SK-N-SH (cell line): ENCODE results near the gene MN1.

Source experiments
- CHD2 ChIP-seq: fragments of 150-350 bp; IDR thresholded peaks from 2 replicates; pipeline ENCODE4 v1.6.1; 2018; ENCODE audit warnings: low read length; ENCODE audit not compliant: partially characterized antibody
- GABPA ChIP-seq: IDR thresholded peaks from 2 replicates; pipeline ENCODE4 v1.4.0; 2012; ENCODE audit warnings: low read depth, mild to moderate bottlenecking
- RAD21 ChIP-seq: IDR thresholded peaks from 2 replicates; pipeline ENCODE4 v1.6.1; 2012; ENCODE audit warnings: mild to moderate bottlenecking, low read length
- SMC3 ChIP-seq: IDR thresholded peaks from 2 replicates; pipeline ENCODE4 v1.6.1; 2012; ENCODE audit warnings: low read depth, low read length, improper control_type of control experiment
- TAF1 ChIP-seq: IDR thresholded peaks from 2 replicates; pipeline ENCODE4 v1.6.1; 2012; ENCODE audit warnings: low read depth, mild to moderate bottlenecking, low read length, moderate library complexity, borderline replicate concordance
- YY1 ChIP-seq: IDR thresholded peaks from 2 replicates; pipeline ENCODE4 v1.4.0; 2012; ENCODE audit warnings: low read depth, mild to moderate bottlenecking
- TF ChIP-seq, protein P1 (sequence below): fragments of 200-600 bp; sonication (generic); IDR thresholded peaks from 2 replicates; pipeline ENCODE4 v1.6.1; 2017; ENCODE audit warnings: antibody characterized with exemption, mild to moderate bottlenecking, moderate library complexity
- TF ChIP-seq, protein P2 (sequence below): IDR thresholded peaks from 2 replicates; pipeline ENCODE4 v1.4.0; 2012; ENCODE audit warnings: low read depth

DNA sequence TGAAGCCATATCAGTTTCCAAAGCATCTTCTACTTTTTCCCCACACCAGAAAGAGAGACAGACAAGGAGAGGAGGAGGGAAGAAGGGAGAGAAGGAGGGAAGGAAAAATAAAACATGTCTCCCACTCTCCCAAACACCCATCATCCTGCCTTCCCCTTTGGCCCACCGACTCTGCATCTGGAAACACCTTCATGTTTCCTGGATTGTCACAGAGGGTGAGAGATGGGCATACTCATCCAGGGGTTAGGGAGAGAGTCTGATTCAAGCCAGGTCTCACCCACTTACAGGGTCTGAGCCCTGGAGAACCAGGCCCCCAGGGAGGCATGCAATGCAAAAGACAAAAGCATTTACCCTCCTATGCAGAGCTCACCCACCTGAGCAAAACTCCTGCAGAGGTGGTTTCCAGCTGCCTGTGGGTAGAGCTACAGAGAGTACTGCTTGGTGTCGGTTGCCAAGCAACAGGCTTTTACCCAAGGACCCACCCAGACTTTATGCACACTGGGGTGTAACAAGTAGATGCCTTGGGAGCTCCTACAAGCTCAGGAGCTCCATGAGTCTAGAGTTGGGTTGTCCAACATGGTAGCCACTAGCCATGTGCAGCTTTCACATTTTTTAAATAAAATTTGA lies 33.4 kb downstream of the MN1 start:
- TF ChIP-seq, protein P1, sequence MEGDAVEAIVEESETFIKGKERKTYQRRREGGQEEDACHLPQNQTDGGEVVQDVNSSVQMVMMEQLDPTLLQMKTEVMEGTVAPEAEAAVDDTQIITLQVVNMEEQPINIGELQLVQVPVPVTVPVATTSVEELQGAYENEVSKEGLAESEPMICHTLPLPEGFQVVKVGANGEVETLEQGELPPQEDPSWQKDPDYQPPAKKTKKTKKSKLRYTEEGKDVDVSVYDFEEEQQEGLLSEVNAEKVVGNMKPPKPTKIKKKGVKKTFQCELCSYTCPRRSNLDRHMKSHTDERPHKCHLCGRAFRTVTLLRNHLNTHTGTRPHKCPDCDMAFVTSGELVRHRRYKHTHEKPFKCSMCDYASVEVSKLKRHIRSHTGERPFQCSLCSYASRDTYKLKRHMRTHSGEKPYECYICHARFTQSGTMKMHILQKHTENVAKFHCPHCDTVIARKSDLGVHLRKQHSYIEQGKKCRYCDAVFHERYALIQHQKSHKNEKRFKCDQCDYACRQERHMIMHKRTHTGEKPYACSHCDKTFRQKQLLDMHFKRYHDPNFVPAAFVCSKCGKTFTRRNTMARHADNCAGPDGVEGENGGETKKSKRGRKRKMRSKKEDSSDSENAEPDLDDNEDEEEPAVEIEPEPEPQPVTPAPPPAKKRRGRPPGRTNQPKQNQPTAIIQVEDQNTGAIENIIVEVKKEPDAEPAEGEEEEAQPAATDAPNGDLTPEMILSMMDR: no peak
- TF ChIP-seq SMC3 (no peak), YY1 (no peak), TAF1 (no peak), GABPA (no peak), RAD21 (no peak), CHD2 (no peak)
- TF ChIP-seq, protein P2, sequence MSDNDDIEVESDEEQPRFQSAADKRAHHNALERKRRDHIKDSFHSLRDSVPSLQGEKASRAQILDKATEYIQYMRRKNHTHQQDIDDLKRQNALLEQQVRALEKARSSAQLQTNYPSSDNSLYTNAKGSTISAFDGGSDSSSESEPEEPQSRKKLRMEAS: no peak
